Kidney epithelial cell (primary cell): Measurements from ENCODE around the gene SIM1. TPM values are rescaled to one million over a fixed set of nuclear protein-coding genes. Genes with fewer than 3 reads are reported as not detected.

Experiments
- DNase-seq: peaks from one replicate; pipeline ENCODE4 v3.0.0-alpha.2; 2010; ENCODE audit warnings: low read depth
- H3K27me3 ChIP-seq: 2 replicates; pipeline ENCODE4 v1.6.0; 2011; ENCODE audit warnings: low read length; ENCODE audit not compliant: control insufficient read depth, insufficient read depth
- H3K36me3 ChIP-seq: 2 replicates; pipeline ENCODE4 v1.5.1; 2011; ENCODE audit warnings: low read length; ENCODE audit not compliant: control insufficient read depth, insufficient read depth
- H3K4me3 ChIP-seq: 2 replicates; pipeline ENCODE4 v1.5.1; 2011; ENCODE audit warnings: low read depth, mild to moderate bottlenecking, control low read depth, low read length
- total RNA-seq: library from RNA; depleted of rRNA; stranded (reverse); fragments of >200 nt; gene quantifications from 2 replicates; pipeline ENCODE4 v1.2.3, GENCODE V29; 2015
- TF ChIP-seq, protein P1 (sequence below): IDR thresholded peaks from 2 replicates; pipeline ENCODE4 v1.5.1; 2011; ENCODE audit warnings: mild to moderate bottlenecking, moderate library complexity, low read length, control low read depth, inconsistent platforms; ENCODE audit not compliant: insufficient read depth, poor library complexity, severe bottlenecking

The SIM1 gene
- total RNA-seq, 1 donor from 2014 or later, result 2.0 TPM

DNA sequence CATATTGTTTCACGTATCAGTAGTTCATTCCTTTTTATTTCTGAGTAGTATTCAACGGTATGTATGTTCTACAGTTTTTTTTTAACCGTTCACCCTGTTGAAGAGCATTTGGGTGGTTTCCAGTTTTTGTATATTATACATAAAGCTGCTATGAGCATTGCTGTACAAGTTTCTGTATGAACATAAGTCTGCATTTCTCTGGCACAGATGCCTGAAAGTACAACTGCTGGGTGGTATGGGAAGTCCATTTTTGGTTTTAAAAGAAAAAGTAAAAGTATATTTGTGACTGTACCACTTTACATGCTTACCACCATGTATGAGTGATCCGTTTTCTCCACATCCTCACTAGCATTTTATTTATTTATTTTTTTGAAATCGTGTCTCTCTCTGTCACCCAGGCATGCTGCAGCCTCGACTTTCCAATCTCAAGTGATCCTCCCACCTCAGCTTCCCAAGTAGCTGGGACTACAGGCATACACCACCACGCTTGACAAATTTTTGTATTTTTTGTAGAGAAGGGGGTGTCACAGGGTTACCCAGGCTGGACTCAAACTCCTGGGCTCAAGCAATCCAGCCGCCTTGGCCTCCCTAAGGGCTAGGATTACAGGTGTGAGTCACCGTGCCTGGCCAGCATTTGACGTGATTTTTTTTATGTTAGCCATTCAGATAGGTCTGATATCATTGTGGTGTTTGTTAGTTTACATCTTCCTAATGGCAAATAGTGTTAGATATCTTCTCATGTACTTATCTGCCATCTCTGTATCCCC lies 11.0 kb upstream of the SIM1 start:
- no peak for DNase-seq
- Histone ChIP-seq H3K27me3 (no peaks in the 10 kb centered on the region), H3K36me3 (no peaks in the 10 kb centered on the region), H3K4me3 (no peak overlapping the region)
- TF ChIP-seq, protein P1, sequence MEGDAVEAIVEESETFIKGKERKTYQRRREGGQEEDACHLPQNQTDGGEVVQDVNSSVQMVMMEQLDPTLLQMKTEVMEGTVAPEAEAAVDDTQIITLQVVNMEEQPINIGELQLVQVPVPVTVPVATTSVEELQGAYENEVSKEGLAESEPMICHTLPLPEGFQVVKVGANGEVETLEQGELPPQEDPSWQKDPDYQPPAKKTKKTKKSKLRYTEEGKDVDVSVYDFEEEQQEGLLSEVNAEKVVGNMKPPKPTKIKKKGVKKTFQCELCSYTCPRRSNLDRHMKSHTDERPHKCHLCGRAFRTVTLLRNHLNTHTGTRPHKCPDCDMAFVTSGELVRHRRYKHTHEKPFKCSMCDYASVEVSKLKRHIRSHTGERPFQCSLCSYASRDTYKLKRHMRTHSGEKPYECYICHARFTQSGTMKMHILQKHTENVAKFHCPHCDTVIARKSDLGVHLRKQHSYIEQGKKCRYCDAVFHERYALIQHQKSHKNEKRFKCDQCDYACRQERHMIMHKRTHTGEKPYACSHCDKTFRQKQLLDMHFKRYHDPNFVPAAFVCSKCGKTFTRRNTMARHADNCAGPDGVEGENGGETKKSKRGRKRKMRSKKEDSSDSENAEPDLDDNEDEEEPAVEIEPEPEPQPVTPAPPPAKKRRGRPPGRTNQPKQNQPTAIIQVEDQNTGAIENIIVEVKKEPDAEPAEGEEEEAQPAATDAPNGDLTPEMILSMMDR, result no peak

DNA sequence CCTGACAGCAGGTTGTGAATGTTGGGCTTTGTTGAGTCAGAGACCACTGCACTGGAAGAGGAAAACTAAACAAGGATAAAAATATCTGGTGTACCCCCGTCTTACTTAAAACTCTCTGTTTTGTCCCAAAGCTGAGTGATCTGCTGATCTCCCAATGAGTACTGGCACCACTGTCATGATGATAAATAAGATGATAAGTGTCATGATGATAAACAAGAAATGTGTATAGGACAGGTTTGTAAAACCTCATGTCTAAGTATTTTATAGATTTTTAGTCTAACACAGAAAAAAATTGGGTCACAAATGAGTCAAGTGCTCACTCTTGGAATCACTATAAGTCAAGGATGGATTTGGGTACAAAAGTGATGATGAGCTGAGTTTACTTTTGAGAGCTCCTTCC lies 8.5 kb upstream of the SIM1 start:
- Histone ChIP-seq H3K4me3 (no peak overlapping the region), H3K36me3 (no peaks in the 10 kb centered on the region), H3K27me3 (peaks cover 5% of the 10 kb centered on the region)
- TF ChIP-seq, protein P1, result no peak
- DNase-seq, result no peak

GRCh38 chr6:100472674-100473073 lies 8.0 kb upstream of the SIM1 start:
- no peak overlapping the region for H3K4me3 ChIP-seq
- no peaks in the 10 kb centered on the region for H3K36me3 ChIP-seq
- TF ChIP-seq, protein P1, result no peak
- peaks cover 9% of the 10 kb centered on the region for H3K27me3 ChIP-seq
- peak; percentile 65 for DNase-seq

- Histone ChIP-seq H3K4me3 (no peak overlapping the region), H3K36me3 (no peaks in the 10 kb centered on the region), H3K27me3 (peaks cover 28% of the 10 kb centered on the region)
- DNase-seq, result no peak
- TF ChIP-seq, protein P1, result no peak
Observed at GRCh38 chr6:100470422-100471120, 5.8 kb upstream of the SIM1 start.

DNA sequence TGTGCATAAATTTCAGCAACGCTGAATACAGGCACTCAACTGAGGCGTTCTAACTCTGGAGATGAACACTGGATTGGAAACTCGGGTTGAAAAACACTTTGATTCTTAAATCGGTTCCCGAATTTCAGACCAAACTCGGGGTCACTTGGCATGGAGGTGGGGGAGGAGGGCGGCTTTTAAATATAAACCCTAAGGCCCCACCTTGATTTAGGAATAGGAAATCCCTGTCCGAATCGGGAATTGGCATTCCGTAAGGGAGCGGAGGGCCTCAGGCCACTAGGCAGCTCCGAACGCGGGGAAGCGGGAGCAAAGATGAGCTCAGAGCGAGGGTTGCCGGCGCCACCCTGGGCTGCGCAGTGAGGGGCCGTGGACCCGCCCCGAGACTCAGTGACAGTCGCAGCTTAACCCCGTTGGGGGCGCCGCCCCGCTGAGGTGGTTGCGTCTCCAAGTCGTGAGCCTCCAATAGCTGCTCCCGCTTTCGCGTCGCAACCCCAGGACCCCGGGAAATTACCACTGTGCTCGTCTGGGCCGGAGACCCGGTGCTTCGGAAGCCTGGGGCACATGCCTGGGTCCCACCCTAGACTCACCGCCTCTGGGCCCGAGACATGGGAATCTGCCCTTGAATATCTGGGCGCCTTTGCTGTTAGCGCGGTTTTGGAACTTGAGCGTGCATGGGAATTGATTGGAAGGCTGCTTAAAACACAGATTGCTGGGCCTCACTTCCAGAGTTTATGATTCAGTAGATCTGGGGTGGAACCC lies 4.6 kb upstream of the SIM1 start:
- peaks cover 38% of the 10 kb centered on the region for H3K27me3 ChIP-seq
- H3K4me3 ChIP-seq, result peak overlapping the region; percentile 2
- DNase-seq, result no peak
- TF ChIP-seq, protein P1, result no peak
- no peaks in the 10 kb centered on the region for H3K36me3 ChIP-seq
